Keratinocyte (primary cell): ENCODE results near the gene GPRIN1. TPM values are rescaled to one million over a fixed set of nuclear protein-coding genes. Genes with fewer than 3 reads are reported as not detected.

Experiments used
- DNase-seq: peaks from one replicate; pipeline ENCODE4 v3.0.0-alpha.2; 2011; ENCODE audit warnings: low read depth, missing footprints, low spot score
- FAIRE-seq: peaks from 2 replicates; lab custom pipeline; 2011; peaks lifted over from hg19 to GRCh38; lab: Jason Lieb, UNC
- H2AFZ ChIP-seq: 2 replicates; pipeline ENCODE4 v1.6.0; 2012; ENCODE audit warnings: low read length, control low read depth, inconsistent platforms; ENCODE audit not compliant: control insufficient read depth
- H3K27ac ChIP-seq: 2 replicates; pipeline ENCODE4 v1.5.1; 2011; ENCODE audit warnings: low read length; ENCODE audit not compliant: control insufficient read depth, insufficient read depth
- H3K27me3 ChIP-seq: 3 replicates; pipeline ENCODE4 v1.6.0; 2011; ENCODE audit warnings: low read length; ENCODE audit not compliant: control insufficient read depth, insufficient read depth; ENCODE audit errors: extremely low read depth
- H3K36me3 ChIP-seq, 2 experiments: 2 replicates in 1 of 2; 3 replicates in 1 of 2; pipeline ENCODE4 v1.5.1; 2011; ENCODE audit warnings: low read length in 2 of 2, mild to moderate bottlenecking in 1 of 2; ENCODE audit not compliant: control insufficient read depth in 2 of 2, insufficient read depth in 2 of 2; ENCODE audit errors: extremely low read depth in 1 of 2
- H3K4me1 ChIP-seq: 3 replicates; pipeline ENCODE4 v1.5.1; 2011; ENCODE audit warnings: low read length; ENCODE audit not compliant: control insufficient read depth, insufficient read depth; ENCODE audit errors: extremely low read depth
- H3K4me2 ChIP-seq: 3 replicates; pipeline ENCODE4 v1.6.0; 2011; ENCODE audit warnings: low read depth, low read length; ENCODE audit not compliant: control insufficient read depth, insufficient read depth; ENCODE audit errors: extremely low read depth
- H3K4me3 ChIP-seq, 3 experiments: fragments of 200-600 bp in 1 of 3; sonication (generic) in 1 of 3; 2 replicates in 2 of 3; 3 replicates in 1 of 3; pipeline ENCODE4 v1.5.1; 2011 to 2016; ENCODE audit warnings: low read length in 3 of 3, mild to moderate bottlenecking in 3 of 3, control low read depth in 2 of 3, inconsistent platforms in 1 of 3, low read depth in 1 of 3, mixed read lengths in 1 of 3, mixed run types in 1 of 3, moderate library complexity in 1 of 3; ENCODE audit not compliant: control insufficient read depth in 2 of 3, insufficient read depth in 2 of 3; ENCODE audit errors: extremely low read depth in 1 of 3
- H3K79me2 ChIP-seq: 2 replicates; pipeline ENCODE4 v1.6.0; 2012; ENCODE audit warnings: low read length; ENCODE audit not compliant: control insufficient read depth, insufficient read depth
- H3K9ac ChIP-seq: 3 replicates; pipeline ENCODE4 v1.6.0; 2011; ENCODE audit warnings: low read length; ENCODE audit not compliant: control insufficient read depth, insufficient read depth; ENCODE audit errors: extremely low read depth
- H3K9me1 ChIP-seq: 3 replicates; pipeline ENCODE4 v1.6.0; 2011; ENCODE audit warnings: low read length; ENCODE audit not compliant: control insufficient read depth, insufficient read depth; ENCODE audit errors: extremely low read depth
- H3K9me3 ChIP-seq: 2 replicates; pipeline ENCODE4 v1.5.1; 2012; ENCODE audit warnings: low read depth, low read length; ENCODE audit not compliant: control insufficient read depth
- H4K20me1 ChIP-seq: 3 replicates; pipeline ENCODE4 v1.6.0; 2011; ENCODE audit warnings: low read length; ENCODE audit not compliant: control insufficient read depth, insufficient read depth; ENCODE audit errors: extremely low read depth
- CTCF ChIP-seq, 3 experiments: IDR thresholded peaks in 1 of 3; conservative IDR thresholded peaks in 1 of 3; optimal IDR thresholded peaks in 1 of 3; 2 replicates in 2 of 3; 3 replicates in 1 of 3; pipeline versions ENCODE3 to v1.5.1; 2011; ENCODE audit warnings: low read length in 3 of 3, mild to moderate bottlenecking in 3 of 3, moderate library complexity in 2 of 3, control low read depth in 1 of 3, inconsistent platforms in 1 of 3; ENCODE audit not compliant: insufficient read depth in 2 of 3; ENCODE audit errors: extremely low read depth in 1 of 3
- EZH2 ChIP-seq: IDR thresholded peaks from one replicate; pipeline ENCODE4 v1.6.1; 2012; ENCODE audit warnings: inconsistent platforms, mild to moderate bottlenecking, low read length, moderate library complexity
- dilution Hi-C: fragments of 300-500 bp; cut with MboI; formaldehyde crosslinking; loops from one replicate; pipeline ENCODE4 v1.7.0; 2020; ENCODE audit warnings: low sequenced_read_pairs; ENCODE audit not compliant: extremely low pct_ligation_motif_present
- polyA plus RNA-seq, 5 experiments: library from polyadenylated mRNA; depleted of rRNA in 3 of 5; stranded (reverse) in 3 of 5; stranded (forward) in 1 of 5; unstranded in 1 of 5; fragments of >200 nt; gene quantifications; 1 replicate in 1 of 5; 2 replicates in 3 of 5; 3 replicates in 1 of 5; pipeline versions ENCODE4 v1.2.1 to v1.2.3, GENCODE V29; 2011 to 2012; ENCODE audit warnings: missing spikeins in 2 of 5, low read depth in 1 of 5, low replicate concordance in 1 of 5

Gene GPRIN1
- polyA plus RNA-seq, 1 donor (not counting 4 experiments of a cell fraction or from before 2014, with no cell fraction given): 4.0 TPM

GRCh38 chr5:176589039-176589769, 20.8 kb downstream of the GPRIN1 start:
- H3K9me1 ChIP-seq: no peaks in the 10 kb centered on the region
- H3K9me3 ChIP-seq: peaks cover 13% of the 10 kb centered on the region
- H4K20me1 ChIP-seq: no peaks in the 10 kb centered on the region
- DNase-seq: no peak
- TF ChIP-seq EZH2: no peak
- TF ChIP-seq CTCF (optimal IDR thresholded peaks at IDR 0.05 in 1 of 3, IDR thresholded peaks at IDR 0.05 in 1 of 3, conservative IDR thresholded peaks at IDR 0.05 in 1 of 3; ENCODE audit: extremely low read depth in 1 of 3, insufficient read depth in 2 of 3, low read length in 3 of 3): no peak
- dilution Hi-C loops: no loop called here
- H2AFZ ChIP-seq: no peak overlapping the region
- H3K36me3 ChIP-seq: no peaks in the 10 kb centered on the region
- H3K9ac ChIP-seq: no peak overlapping the region
- H3K27me3 ChIP-seq: no peaks in the 10 kb centered on the region
- FAIRE-seq: no peak
- no peak overlapping the region for H3K4me3 ChIP-seq
- no peak overlapping the region for H3K4me2 ChIP-seq
- H3K79me2 ChIP-seq: no peaks in the 10 kb centered on the region
- H3K4me1 ChIP-seq: peaks cover 8% of the 10 kb centered on the region
- no peak overlapping the region for H3K27ac ChIP-seq

DNA sequence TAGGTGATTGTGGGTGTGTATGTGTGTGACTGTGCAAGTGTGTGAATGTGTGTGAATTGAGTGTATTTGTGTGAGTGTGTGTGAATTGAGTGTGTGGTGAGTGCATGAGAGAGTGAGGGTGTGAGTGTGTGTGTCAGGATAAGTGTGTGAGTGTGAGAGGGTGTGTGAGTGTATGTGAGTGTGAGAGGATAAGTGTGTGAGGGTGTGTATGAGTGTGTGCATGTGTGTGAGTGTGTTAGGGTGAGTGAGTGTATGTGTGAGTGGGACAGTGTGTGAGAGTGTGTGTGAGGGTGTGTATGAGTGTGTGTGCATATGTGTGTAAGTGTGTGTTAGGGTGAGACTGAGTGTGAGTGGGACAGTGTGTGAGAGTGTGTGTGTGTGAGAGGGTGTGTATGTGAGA, 21.7 kb downstream of the GPRIN1 start:
- Histone ChIP-seq H3K36me3 (no peaks in the 10 kb centered on the region), H3K9me3 (peaks cover 13% of the 10 kb centered on the region), H3K4me1 (peaks cover 8% of the 10 kb centered on the region), H3K27me3 (no peaks in the 10 kb centered on the region), H3K4me2 (no peak overlapping the region), H3K9ac (no peak overlapping the region), H3K79me2 (no peaks in the 10 kb centered on the region), H3K9me1 (no peaks in the 10 kb centered on the region), H4K20me1 (no peaks in the 10 kb centered on the region), H3K27ac (no peak overlapping the region), H3K4me3 (no peak overlapping the region), H2AFZ (no peak overlapping the region)
- dilution Hi-C loops: no loop called here
- FAIRE-seq (no peak), DNase-seq (no peak)
- no peak for TF ChIP-seq EZH2
- no peak for TF ChIP-seq CTCF (optimal IDR thresholded peaks at IDR 0.05 in 1 of 3, IDR thresholded peaks at IDR 0.05 in 1 of 3, conservative IDR thresholded peaks at IDR 0.05 in 1 of 3; ENCODE audit: extremely low read depth in 1 of 3, insufficient read depth in 2 of 3, low read length in 3 of 3)
